ENCODE results near the gene KRTAP25-1. TPM values are rescaled to one million over a fixed set of nuclear protein-coding genes. Genes with fewer than 3 reads are reported as not detected.

The KRTAP25-1 gene
- total RNA-seq, 1 donor from 2014 or later = not detected

GRCh38 chr21:30249936-30250335 lies 39.4 kb downstream of the KRTAP25-1 start:
- no peak for DNase-seq (ENCODE audit: low read depth in 2 of 2)

DNA sequence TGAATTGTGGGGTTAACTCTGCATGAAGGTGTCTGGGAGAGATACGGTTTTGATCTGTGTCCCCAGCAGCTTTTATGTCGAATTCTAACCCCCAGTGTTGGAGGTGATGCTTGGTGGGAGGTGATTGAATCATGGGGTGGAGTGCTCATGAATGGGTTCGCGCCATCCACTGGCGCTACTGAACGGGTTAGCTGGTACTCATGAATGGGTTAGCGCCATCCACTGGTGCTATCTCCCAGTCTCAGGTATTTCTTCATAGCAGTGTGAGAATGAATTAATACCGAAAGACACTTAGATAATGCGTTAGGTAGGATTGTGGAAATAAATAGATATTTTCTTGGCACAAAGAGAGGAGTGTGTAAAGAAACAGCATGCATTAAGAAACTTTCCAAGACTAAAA lies 40.5 kb downstream of the KRTAP25-1 start:
- no peak for DNase-seq (ENCODE audit: low read depth in 2 of 2)

GRCh38 chr21:30245061-30245460 lies 44.3 kb downstream of the KRTAP25-1 start:
- no peak for DNase-seq (ENCODE audit: low read depth in 2 of 2)

GRCh38 chr21:30243691-30244090 lies 45.6 kb downstream of the KRTAP25-1 start:
- DNase-seq (ENCODE audit: low read depth in 2 of 2) = no peak

- DNase-seq (ENCODE audit: low read depth in 2 of 2) = no peak
Measured at GRCh38 chr21:30240661-30241060, 48.7 kb downstream of the KRTAP25-1 start.

Other genes with a start within 250 kb of the KRTAP25-1 start
- not detected in 2 replicates for gene CLDN17, start 122.7 kb downstream of the KRTAP25-1 start, total RNA-seq
- gene CLDN8, start 73.4 kb downstream of the KRTAP25-1 start, total RNA-seq = not detected in 2 replicates
- not detected in 2 replicates for gene KRTAP24-1, start 6.6 kb downstream of the KRTAP25-1 start, total RNA-seq
- gene KRTAP26-1, start 30.8 kb upstream of the KRTAP25-1 start, total RNA-seq = not detected in 2 replicates
- gene KRTAP27-1, start 48.2 kb upstream of the KRTAP25-1 start, total RNA-seq = not detected in 2 replicates
- not detected in 2 replicates for gene KRTAP23-1, start 59.1 kb upstream of the KRTAP25-1 start, total RNA-seq
- not detected in 2 replicates for gene KRTAP13-2, start 82.8 kb upstream of the KRTAP25-1 start, total RNA-seq
- not detected in 2 replicates for gene KRTAP13-1, start 106.5 kb upstream of the KRTAP25-1 start, total RNA-seq
- gene KRTAP13-3, start 136.4 kb upstream of the KRTAP25-1 start, total RNA-seq = not detected in 2 replicates
- not detected in 2 replicates for gene KRTAP13-4, start 140.7 kb upstream of the KRTAP25-1 start, total RNA-seq
- not detected in 2 replicates for gene KRTAP15-1, start 150.8 kb upstream of the KRTAP25-1 start, total RNA-seq
- gene KRTAP19-1, start 190.9 kb upstream of the KRTAP25-1 start, total RNA-seq = not detected in 2 replicates
- gene KRTAP19-2, start 197.9 kb upstream of the KRTAP25-1 start, total RNA-seq = not detected in 2 replicates
- gene KRTAP19-3, start 202.5 kb upstream of the KRTAP25-1 start, total RNA-seq = not detected in 2 replicates
- not detected in 2 replicates for gene KRTAP19-4, start 207.7 kb upstream of the KRTAP25-1 start, total RNA-seq
- not detected in 2 replicates for gene KRTAP19-5, start 212.6 kb upstream of the KRTAP25-1 start, total RNA-seq

Data from lung microvascular endothelial cell (primary cell).